ENCODE results near the gene CTTNBP2.

DNA sequence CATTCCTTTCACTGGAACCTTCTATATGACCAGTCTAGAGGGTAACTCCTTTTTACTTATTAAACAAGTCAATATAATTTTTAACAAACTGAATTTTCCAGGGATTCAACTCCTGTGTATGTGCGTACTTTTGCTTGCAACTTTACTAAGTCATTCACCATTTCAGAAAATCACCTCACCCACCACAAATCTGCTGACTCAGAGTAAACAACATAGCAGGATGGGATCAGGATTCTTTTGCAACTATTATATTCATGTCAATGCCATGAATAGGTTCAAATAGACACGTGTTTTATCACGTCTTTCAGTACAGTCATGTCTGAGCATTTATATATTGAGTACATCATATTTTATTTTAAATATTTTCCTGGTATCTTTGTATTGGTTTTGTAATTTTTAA, 14.5 kb downstream of the CTTNBP2 start:
- no peak for TF ChIP-seq CTCF (IDR thresholded peaks at IDR 0.05)
- no peak for TF ChIP-seq POLR2A (IDR thresholded peaks at IDR 0.05)
- no peak for TF ChIP-seq POLR2AphosphoS5 (IDR thresholded peaks at IDR 0.05; ENCODE audit: insufficient read depth in 1 of 2, low read depth in 1 of 2)
